ENCODE data around the gene PTPN23. TPM values are rescaled to one million over a fixed set of nuclear protein-coding genes. Genes with fewer than 3 reads are reported as not detected.

The PTPN23 gene
- total RNA-seq, 1 experiment from 2014 or later, result 7.4 TPM

GRCh38 chr3:47425959-47426358 is 45.1 kb downstream of the PTPN23 start:
- Histone ChIP-seq H3K4me3 (no peak overlapping the region), H3K27ac (no peak overlapping the region), H3K9me3 (replicated peaks) (no peaks in the 10 kb centered on the region), H3K36me3 (peaks cover 12% of the 10 kb centered on the region), H3K27me3 (no peaks in the 10 kb centered on the region), H3K4me1 (peaks cover 7% of the 10 kb centered on the region)
- DNase-seq, result no peak

- Histone ChIP-seq H3K27ac (no peak overlapping the region), H3K9me3 (replicated peaks) (no peaks in the 10 kb centered on the region), H3K27me3 (no peaks in the 10 kb centered on the region), H3K36me3 (peaks cover 19% of the 10 kb centered on the region), H3K4me1 (no peaks in the 10 kb centered on the region), H3K4me3 (no peak overlapping the region)
- DNase-seq, result no peak
Measured at GRCh38 chr3:47427866-47428265, 47.0 kb downstream of the PTPN23 start.

- peaks cover 23% of the 10 kb centered on the region for H3K36me3 ChIP-seq
Measured at GRCh38 chr3:47428662-47429061, 47.8 kb downstream of the PTPN23 start.

GRCh38 chr3:47429476-47430270 is 48.9 kb downstream of the PTPN23 start:
- no peaks in the 10 kb centered on the region for H3K27me3 ChIP-seq
- no peaks in the 10 kb centered on the region for H3K4me1 ChIP-seq
- H3K27ac ChIP-seq, result no peak overlapping the region
- no peaks in the 10 kb centered on the region for H3K9me3 ChIP-seq (replicated peaks)
- peaks cover 19% of the 10 kb centered on the region for H3K36me3 ChIP-seq
- H3K4me3 ChIP-seq, result no peak overlapping the region
- DNase-seq, result no peak

More at GRCh38 chr3:47428662-47429061, 47.8 kb downstream of the PTPN23 start:
- Histone ChIP-seq H3K9me3 (replicated peaks) (no peaks in the 10 kb centered on the region), H3K4me1 (no peaks in the 10 kb centered on the region), H3K27me3 (no peaks in the 10 kb centered on the region), H3K27ac (no peak overlapping the region), H3K4me3 (no peak overlapping the region)
- DNase-seq, result no peak

- DNase-seq, result no peak
- Histone ChIP-seq H3K27ac (no peak overlapping the region), H3K27me3 (no peaks in the 10 kb centered on the region), H3K9me3 (replicated peaks) (no peaks in the 10 kb centered on the region), H3K36me3 (peaks cover 22% of the 10 kb centered on the region), H3K4me3 (no peak overlapping the region), H3K4me1 (no peaks in the 10 kb centered on the region)
Measured at GRCh38 chr3:47430606-47431005, 49.8 kb downstream of the PTPN23 start.

GRCh38 chr3:47431225-47431624 is 50.4 kb downstream of the PTPN23 start:
- H3K27me3 ChIP-seq, result no peaks in the 10 kb centered on the region
- no peaks in the 10 kb centered on the region for H3K9me3 ChIP-seq (replicated peaks)
- H3K4me1 ChIP-seq, result no peaks in the 10 kb centered on the region
- no peak overlapping the region for H3K27ac ChIP-seq
- H3K4me3 ChIP-seq, result no peak overlapping the region
- no peak for DNase-seq
- H3K36me3 ChIP-seq, result peaks cover 22% of the 10 kb centered on the region

GRCh38 chr3:47432673-47433072 is 51.9 kb downstream of the PTPN23 start:
- no peak for DNase-seq
- peaks cover 22% of the 10 kb centered on the region for H3K36me3 ChIP-seq
- no peak overlapping the region for H3K4me3 ChIP-seq
- no peaks in the 10 kb centered on the region for H3K4me1 ChIP-seq
- H3K27me3 ChIP-seq, result no peaks in the 10 kb centered on the region
- H3K27ac ChIP-seq, result no peak overlapping the region
- H3K9me3 ChIP-seq (replicated peaks), result no peaks in the 10 kb centered on the region

GRCh38 chr3:47433796-47434195 is 53.0 kb downstream of the PTPN23 start:
- H3K27me3 ChIP-seq, result no peaks in the 10 kb centered on the region
- no peaks in the 10 kb centered on the region for H3K4me1 ChIP-seq
- H3K27ac ChIP-seq, result no peak overlapping the region
- DNase-seq, result no peak
- H3K36me3 ChIP-seq, result peaks cover 25% of the 10 kb centered on the region
- H3K4me3 ChIP-seq, result no peak overlapping the region
- H3K9me3 ChIP-seq (replicated peaks), result no peaks in the 10 kb centered on the region

- Histone ChIP-seq H3K36me3 (peaks cover 32% of the 10 kb centered on the region), H3K4me1 (no peaks in the 10 kb centered on the region), H3K9me3 (replicated peaks) (no peaks in the 10 kb centered on the region), H3K27me3 (no peaks in the 10 kb centered on the region), H3K27ac (no peak overlapping the region), H3K4me3 (no peak overlapping the region)
- DNase-seq, result no peak
Measured at GRCh38 chr3:47434849-47435248, 54.0 kb downstream of the PTPN23 start.

- Histone ChIP-seq H3K4me3 (no peak overlapping the region), H3K4me1 (no peaks in the 10 kb centered on the region), H3K27me3 (no peaks in the 10 kb centered on the region), H3K36me3 (peaks cover 32% of the 10 kb centered on the region), H3K9me3 (replicated peaks) (no peaks in the 10 kb centered on the region), H3K27ac (no peak overlapping the region)
- DNase-seq, result no peak
Measured at GRCh38 chr3:47436180-47436579, 55.4 kb downstream of the PTPN23 start.

GRCh38 chr3:47440131-47440530 is 59.3 kb downstream of the PTPN23 start:
- Histone ChIP-seq H3K4me1 (peaks cover 21% of the 10 kb centered on the region), H3K36me3 (peaks cover 16% of the 10 kb centered on the region), H3K9me3 (replicated peaks) (no peaks in the 10 kb centered on the region), H3K27me3 (no peaks in the 10 kb centered on the region), H3K27ac (no peak overlapping the region), H3K4me3 (no peak overlapping the region)
- DNase-seq, result no peak

- Histone ChIP-seq H3K27me3 (no peaks in the 10 kb centered on the region), H3K36me3 (peaks cover 16% of the 10 kb centered on the region), H3K27ac (peak overlapping the region; percentile 59), H3K4me3 (no peak overlapping the region), H3K4me1 (peaks cover 21% of the 10 kb centered on the region), H3K9me3 (replicated peaks) (no peaks in the 10 kb centered on the region)
- DNase-seq, result peak; percentile 48 to 68
Measured at GRCh38 chr3:47441796-47442551, 61.2 kb downstream of the PTPN23 start.

- peak overlapping the region; percentile 59 for H3K27ac ChIP-seq
Measured at GRCh38 chr3:47443611-47443995, 62.8 kb downstream of the PTPN23 start.

GRCh38 chr3:47444103-47444502 is 63.3 kb downstream of the PTPN23 start:
- no peak overlapping the region for H3K27ac ChIP-seq
- no peak overlapping the region for H3K4me3 ChIP-seq
- H3K36me3 ChIP-seq, result peaks cover 7% of the 10 kb centered on the region; the same call in 1 of the 2 replicates
- DNase-seq, result no peak
- H3K4me1 ChIP-seq, result peaks cover 21% of the 10 kb centered on the region
- H3K9me3 ChIP-seq (replicated peaks), result no peaks in the 10 kb centered on the region
- no peaks in the 10 kb centered on the region for H3K27me3 ChIP-seq

More at GRCh38 chr3:47443611-47443995, 62.8 kb downstream of the PTPN23 start:
- DNase-seq, result peak in 1 of 2 experiments; percentile 37
- peaks cover 21% of the 10 kb centered on the region for H3K4me1 ChIP-seq
- H3K36me3 ChIP-seq, result peaks cover 7% of the 10 kb centered on the region; the same call in 1 of the 2 replicates
- H3K9me3 ChIP-seq (replicated peaks), result no peaks in the 10 kb centered on the region
- H3K4me3 ChIP-seq, result 0 out of 2 replicates have a peak overlapping the region, but pooled peaks have one; percentile 7
- H3K27me3 ChIP-seq, result no peaks in the 10 kb centered on the region

- no peaks in the 10 kb centered on the region for H3K36me3 ChIP-seq
- no peak for DNase-seq
- no peaks in the 10 kb centered on the region for H3K27me3 ChIP-seq
Measured at GRCh38 chr3:47452453-47453215, 71.8 kb downstream of the PTPN23 start.

More at GRCh38 chr3:47452453-47453215, 71.8 kb downstream of the PTPN23 start:
- H3K4me3 ChIP-seq, result no peak overlapping the region
- H3K9me3 ChIP-seq (replicated peaks), result no peaks in the 10 kb centered on the region
- no peak overlapping the region for H3K27ac ChIP-seq
- no peaks in the 10 kb centered on the region for H3K4me1 ChIP-seq

All from SJCRH30 (cell line).